ENCODE measurements around the gene DTNA.

- no peak for TF ChIP-seq CTCF (optimal IDR thresholded peaks at IDR 0.05 in 1 of 3, IDR thresholded peaks at IDR 0.05 in 1 of 3, conservative IDR thresholded peaks at IDR 0.05 in 1 of 3; ENCODE audit: extremely low read depth in 1 of 3, insufficient read depth in 2 of 3, low read length in 3 of 3)
- no peak for TF ChIP-seq EZH2 (IDR thresholded peaks at IDR 0.05; ENCODE audit: low read length)
Measured at GRCh38 chr18:34696671-34697070, 13.4 kb upstream of the DTNA start.
